PFSK-1 (cell line): ENCODE data around the gene DNAJB4. TPM values are rescaled to one million over a fixed set of nuclear protein-coding genes. Genes with fewer than 3 reads are reported as not detected.
A peak's percentile ranks its signal among the peaks of the same experiment; 100 is the strongest.

Experiments used
- FOXP2 ChIP-seq: optimal IDR thresholded peaks from 2 replicates; pipeline ENCODE3; 2011; ENCODE audit warnings: borderline replicate concordance, control low read depth, inconsistent platforms; ENCODE audit not compliant: insufficient read depth; ENCODE audit errors: extremely low read length, extremely low read depth
- POLR2AphosphoS5 ChIP-seq: IDR thresholded peaks from 2 replicates; pipeline ENCODE4 v1.6.1; 2012; ENCODE audit warnings: low read depth, mild to moderate bottlenecking, control low read depth, low read length, moderate library complexity
- SIN3A ChIP-seq: IDR thresholded peaks from 2 replicates; pipeline ENCODE4 v1.6.1; 2012; ENCODE audit warnings: mild to moderate bottlenecking, low read length, moderate library complexity, borderline replicate concordance; ENCODE audit not compliant: insufficient read depth
- TAF1 ChIP-seq: IDR thresholded peaks from 2 replicates; pipeline ENCODE4 v1.6.1; 2012; ENCODE audit warnings: low read length, control low read depth, borderline replicate concordance; ENCODE audit not compliant: insufficient read depth
- polyA plus RNA-seq: library from polyadenylated mRNA; unstranded; fragments of >200 nt; gene quantifications from one replicate; pipeline ENCODE4 v1.2.1, GENCODE V29; 2012; ENCODE audit warnings: low read depth, missing spikeins; ENCODE audit not compliant: insufficient read length
- TF ChIP-seq, protein P1 (sequence below), 2 experiments: IDR thresholded peaks; 2 replicates each; pipeline versions ENCODE4 v1.6.1 to v1.8.0; 2011 to 2012; ENCODE audit warnings: low read depth in 2 of 2, low read length in 2 of 2, control low read depth in 1 of 2, inconsistent platforms in 1 of 2, mild to moderate bottlenecking in 1 of 2, moderate library complexity in 1 of 2; ENCODE audit not compliant: insufficient read depth in 1 of 2

Gene DNAJB4
- 10.7 TPM for polyA plus RNA-seq

DNA sequence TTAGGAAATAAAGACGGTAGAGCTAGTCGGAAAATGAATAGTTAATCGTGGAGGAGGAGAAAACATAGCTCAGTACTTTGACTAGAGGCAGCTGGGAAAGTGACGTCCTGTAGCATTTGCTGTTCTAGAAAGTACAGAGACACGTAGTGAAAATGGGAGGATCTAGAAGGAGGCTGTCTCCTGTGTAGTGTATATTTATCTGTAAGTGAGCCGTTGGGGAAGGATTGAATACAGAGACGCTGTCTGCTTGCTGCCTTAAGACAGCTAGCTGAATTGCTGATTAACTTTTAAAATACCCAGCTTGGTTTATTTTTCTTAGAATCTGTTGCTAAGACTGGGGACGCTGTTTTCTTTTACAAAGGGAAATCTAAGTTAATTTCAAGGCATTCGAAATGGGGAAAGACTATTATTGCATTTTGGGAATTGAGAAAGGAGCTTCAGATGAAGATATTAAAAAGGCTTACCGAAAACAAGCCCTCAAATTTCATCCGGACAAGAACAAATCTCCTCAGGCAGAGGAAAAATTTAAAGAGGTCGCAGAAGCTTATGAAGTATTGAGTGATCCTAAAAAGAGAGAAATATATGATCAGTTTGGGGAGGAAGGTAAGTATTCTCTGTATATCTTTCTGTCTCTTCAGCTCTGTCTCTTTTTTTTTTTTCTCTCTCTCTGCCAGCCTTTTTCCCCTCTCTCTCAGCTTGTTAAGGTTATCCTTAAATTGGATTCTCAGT is at the start of gene DNAJB4:
TSS of gene DNAJB4 (plus strand) at position 221 of the 729 bp plus-strand sequence. CDS start at position 393, 172 bp downstream.
- TF ChIP-seq SIN3A (peak; percentile 88; the same call in 1 of the 2 replicates), FOXP2 (no peak), TAF1 (peak; percentile 81; the same call in 1 of the 2 replicates)
- TF ChIP-seq, protein P1, sequence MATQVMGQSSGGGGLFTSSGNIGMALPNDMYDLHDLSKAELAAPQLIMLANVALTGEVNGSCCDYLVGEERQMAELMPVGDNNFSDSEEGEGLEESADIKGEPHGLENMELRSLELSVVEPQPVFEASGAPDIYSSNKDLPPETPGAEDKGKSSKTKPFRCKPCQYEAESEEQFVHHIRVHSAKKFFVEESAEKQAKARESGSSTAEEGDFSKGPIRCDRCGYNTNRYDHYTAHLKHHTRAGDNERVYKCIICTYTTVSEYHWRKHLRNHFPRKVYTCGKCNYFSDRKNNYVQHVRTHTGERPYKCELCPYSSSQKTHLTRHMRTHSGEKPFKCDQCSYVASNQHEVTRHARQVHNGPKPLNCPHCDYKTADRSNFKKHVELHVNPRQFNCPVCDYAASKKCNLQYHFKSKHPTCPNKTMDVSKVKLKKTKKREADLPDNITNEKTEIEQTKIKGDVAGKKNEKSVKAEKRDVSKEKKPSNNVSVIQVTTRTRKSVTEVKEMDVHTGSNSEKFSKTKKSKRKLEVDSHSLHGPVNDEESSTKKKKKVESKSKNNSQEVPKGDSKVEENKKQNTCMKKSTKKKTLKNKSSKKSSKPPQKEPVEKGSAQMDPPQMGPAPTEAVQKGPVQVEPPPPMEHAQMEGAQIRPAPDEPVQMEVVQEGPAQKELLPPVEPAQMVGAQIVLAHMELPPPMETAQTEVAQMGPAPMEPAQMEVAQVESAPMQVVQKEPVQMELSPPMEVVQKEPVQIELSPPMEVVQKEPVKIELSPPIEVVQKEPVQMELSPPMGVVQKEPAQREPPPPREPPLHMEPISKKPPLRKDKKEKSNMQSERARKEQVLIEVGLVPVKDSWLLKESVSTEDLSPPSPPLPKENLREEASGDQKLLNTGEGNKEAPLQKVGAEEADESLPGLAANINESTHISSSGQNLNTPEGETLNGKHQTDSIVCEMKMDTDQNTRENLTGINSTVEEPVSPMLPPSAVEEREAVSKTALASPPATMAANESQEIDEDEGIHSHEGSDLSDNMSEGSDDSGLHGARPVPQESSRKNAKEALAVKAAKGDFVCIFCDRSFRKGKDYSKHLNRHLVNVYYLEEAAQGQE (IDR thresholded peaks at IDR 0.05; ENCODE audit: insufficient read depth in 1 of 2, low read depth in 2 of 2, low read length in 2 of 2) = no peak

DNA sequence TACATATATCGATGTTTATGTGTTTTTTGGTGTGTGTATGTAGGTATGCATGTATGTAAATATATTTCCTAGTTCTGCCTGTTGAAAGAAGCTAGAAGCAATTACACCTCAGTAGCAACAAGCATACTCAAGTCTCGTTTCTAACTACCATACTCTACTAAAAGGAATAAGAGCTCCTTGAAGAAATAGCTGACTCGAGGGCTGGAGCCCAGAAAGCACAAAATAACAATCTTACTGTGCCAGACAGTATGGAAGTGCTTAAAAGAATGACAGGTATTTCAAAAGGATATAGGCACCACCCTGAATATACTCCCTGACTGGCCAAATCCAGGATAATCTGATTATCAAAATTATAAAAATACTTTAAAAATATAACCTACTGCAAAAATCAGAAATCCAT is 49.0 kb upstream of the DNAJB4 start:
- TF ChIP-seq TAF1 = no peak
- TF ChIP-seq FOXP2 = no peak
- no peak for TF ChIP-seq SIN3A
- TF ChIP-seq POLR2AphosphoS5 = no peak

DNA sequence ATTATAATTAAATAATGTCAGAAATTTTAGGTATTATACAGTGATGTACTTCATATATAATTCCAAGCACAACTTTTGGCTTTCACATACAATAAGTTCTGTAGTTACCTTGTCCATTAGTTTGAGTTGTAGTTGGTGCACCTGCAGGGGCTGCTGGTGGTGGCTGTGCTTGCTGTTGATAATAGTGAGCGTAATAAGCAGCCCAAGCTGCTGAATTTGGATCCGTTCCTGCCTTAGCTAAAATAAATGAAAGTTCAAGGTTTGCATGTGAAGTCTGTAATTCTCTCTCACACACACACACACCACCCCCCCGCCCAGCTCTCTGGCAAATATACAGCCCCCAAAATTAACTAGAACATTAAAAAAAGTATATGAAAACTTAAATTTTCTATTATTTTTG is 48.3 kb upstream of the DNAJB4 start:
- no peak for TF ChIP-seq SIN3A
- TF ChIP-seq FOXP2 = no peak
- TF ChIP-seq, protein P1 (IDR thresholded peaks at IDR 0.05; ENCODE audit: insufficient read depth in 1 of 2, low read depth in 2 of 2, low read length in 2 of 2) = no peak
- no peak for TF ChIP-seq POLR2AphosphoS5

DNA sequence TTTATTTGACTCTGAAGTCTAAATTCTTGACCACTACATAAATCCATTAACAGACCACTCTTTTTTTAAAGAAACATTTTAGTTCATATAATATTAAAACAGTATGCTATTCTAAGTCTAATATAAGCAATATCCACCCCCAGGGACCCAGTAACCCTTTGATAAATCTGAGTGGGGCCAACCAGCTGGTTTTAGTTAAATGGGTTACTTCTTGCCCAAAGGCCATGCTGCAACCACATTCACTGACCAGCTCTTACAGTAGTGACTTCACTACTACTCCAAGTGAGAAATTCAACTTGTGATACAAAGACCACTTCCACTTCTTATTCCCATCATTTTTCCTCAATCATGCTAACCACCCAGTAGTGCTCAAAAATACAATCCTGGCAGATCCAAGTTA is 46.3 kb upstream of the DNAJB4 start:
- TF ChIP-seq POLR2AphosphoS5 (no peak), FOXP2 (no peak), SIN3A (no peak), TAF1 (no peak)
- TF ChIP-seq, protein P1 (IDR thresholded peaks at IDR 0.05; ENCODE audit: insufficient read depth in 1 of 2, low read depth in 2 of 2, low read length in 2 of 2) = no peak

DNA sequence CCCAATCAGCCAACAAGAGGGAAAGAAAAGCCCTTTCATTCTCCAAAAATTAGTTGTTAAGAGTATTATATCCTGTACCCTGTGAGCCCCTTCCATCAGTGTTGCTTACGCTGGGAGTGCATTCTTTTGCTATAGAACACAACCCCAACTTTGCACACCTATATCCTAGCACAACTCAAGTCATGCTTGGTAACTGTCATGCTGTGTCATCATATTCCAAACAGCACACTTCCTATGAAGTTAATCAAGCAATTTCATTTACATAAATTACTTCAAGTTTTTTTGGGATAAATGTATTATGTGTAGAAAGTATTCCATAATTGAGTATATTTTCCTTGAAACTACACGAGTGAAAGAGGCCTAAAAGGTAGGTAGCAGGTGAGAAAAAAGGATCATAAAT is 45.9 kb upstream of the DNAJB4 start:
- TF ChIP-seq, protein P1 (IDR thresholded peaks at IDR 0.05; ENCODE audit: insufficient read depth in 1 of 2, low read depth in 2 of 2, low read length in 2 of 2) = no peak
- no peak for TF ChIP-seq SIN3A
- TF ChIP-seq POLR2AphosphoS5 = no peak
- TF ChIP-seq TAF1 = no peak
